CD1c-positive myeloid dendritic cell (primary cell): ENCODE measurements around the gene UGT1A6.

Experiments
- DNase-seq: peaks from one replicate; pipeline ENCODE4 v3.0.0-alpha.2; 2016; ENCODE audit errors: extremely low spot score

UGT1A6 gene

GRCh38 chr2:233768076-233768475, 75.4 kb downstream of the UGT1A6 start:
- DNase-seq, result no peak

- DNase-seq, result no peak
Observed at GRCh38 chr2:233769260-233769659, 76.6 kb downstream of the UGT1A6 start.

- no peak for DNase-seq
Observed at GRCh38 chr2:233772153-233772552, 79.5 kb downstream of the UGT1A6 start.

- no peak for DNase-seq
Observed at GRCh38 chr2:233772583-233772982, 79.9 kb downstream of the UGT1A6 start.

- DNase-seq, result no peak
Observed at GRCh38 chr2:233773854-233774253, 81.2 kb downstream of the UGT1A6 start.

GRCh38 chr2:233775414-233775813, 82.7 kb downstream of the UGT1A6 start:
- DNase-seq, result no peak

GRCh38 chr2:233778030-233778429, 85.3 kb downstream of the UGT1A6 start, which contains the start of gene MROH2A:
Gene MROH2A (plus strand): TSS chr2:233778330. CDS start chr2:233779359, 1,029 bp downstream.
- no peak for DNase-seq

GRCh38 chr2:233779722-233780121, 87.0 kb downstream of the UGT1A6 start:
- DNase-seq, result no peak

- no peak for DNase-seq
Observed at GRCh38 chr2:233780771-233781170, 88.1 kb downstream of the UGT1A6 start.

GRCh38 chr2:233789554-233789953, 96.9 kb downstream of the UGT1A6 start:
- DNase-seq, result no peak

- DNase-seq, result no peak
Observed at GRCh38 chr2:233791151-233791882, 98.6 kb downstream of the UGT1A6 start.

- DNase-seq, result no peak
Observed at GRCh38 chr2:233791883-233792329, 99.2 kb downstream of the UGT1A6 start.

GRCh38 chr2:233792720-233793119, 100.0 kb downstream of the UGT1A6 start:
- DNase-seq, result no peak

GRCh38 chr2:233793465-233794127, 100.9 kb downstream of the UGT1A6 start:
- no peak for DNase-seq

- no peak for DNase-seq
Observed at GRCh38 chr2:233794128-233794658, 101.5 kb downstream of the UGT1A6 start.

- no peak for DNase-seq
Observed at GRCh38 chr2:233795735-233796171, 103.1 kb downstream of the UGT1A6 start.

GRCh38 chr2:233796254-233796653, 103.6 kb downstream of the UGT1A6 start:
- DNase-seq, result no peak

- no peak for DNase-seq
Observed at GRCh38 chr2:233798335-233799086, 105.8 kb downstream of the UGT1A6 start.

- DNase-seq, result no peak
Observed at GRCh38 chr2:233799087-233799665, 106.5 kb downstream of the UGT1A6 start.

GRCh38 chr2:233799716-233800115, 107.0 kb downstream of the UGT1A6 start:
- DNase-seq, result no peak

GRCh38 chr2:233800208-233800607, 107.5 kb downstream of the UGT1A6 start:
- DNase-seq, result no peak
